HG03457 (cell line): ENCODE measurements around the gene SKAP1.
"Not testable (repeated sequence)": the region's sequence is repeated elsewhere in the genome, so short reads cannot be mapped to it uniquely, and the experiment has no call there.

ENCODE experiments used
- ATAC-seq: cut with Tn5 transposase; IDR thresholded peaks from one replicate; pipeline ENCODE4 v1.9.1; 2021; ENCODE audit warnings: moderate number of reproducible peaks; ENCODE audit not compliant: unreplicated experiment

The SKAP1 gene

DNA sequence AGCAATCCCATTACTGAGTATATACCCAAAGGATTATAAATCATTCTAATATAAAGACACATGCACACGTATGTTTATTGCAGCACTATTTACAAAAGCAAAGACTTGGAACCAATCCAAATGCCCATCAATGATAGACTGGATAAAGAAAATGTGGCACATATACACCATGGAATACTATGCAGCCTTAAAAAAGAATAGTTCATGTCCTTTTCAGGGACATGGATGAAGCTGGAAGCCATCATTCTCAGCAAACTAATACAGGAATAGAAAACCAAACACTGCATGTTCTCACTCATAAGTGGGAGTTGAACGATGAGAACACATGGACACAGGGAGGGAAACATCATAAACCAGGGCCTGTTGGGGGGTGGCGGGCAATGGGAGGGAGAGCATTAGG, 19.3 kb upstream of the SKAP1 start:
- not testable (repeated sequence) for ATAC-seq

DNA sequence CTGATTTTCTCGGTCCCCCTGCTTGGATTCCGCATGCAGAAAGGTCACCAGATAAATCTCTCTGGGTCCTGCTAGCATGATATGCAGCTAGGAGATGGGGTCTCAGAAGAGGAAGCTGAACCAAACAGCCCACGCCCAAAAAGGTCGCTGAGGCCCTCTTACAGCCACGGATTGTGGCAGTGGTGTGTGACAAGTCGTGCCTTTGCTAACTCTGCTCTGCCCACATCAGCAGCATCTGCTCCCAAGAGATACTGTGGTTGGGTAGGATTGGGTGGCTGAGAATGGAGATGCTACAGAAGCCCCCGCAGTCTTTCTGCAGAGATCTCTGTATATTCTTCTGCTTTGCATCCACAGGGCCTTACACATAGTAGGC, 15.2 kb upstream of the SKAP1 start:
- no peak for ATAC-seq

DNA sequence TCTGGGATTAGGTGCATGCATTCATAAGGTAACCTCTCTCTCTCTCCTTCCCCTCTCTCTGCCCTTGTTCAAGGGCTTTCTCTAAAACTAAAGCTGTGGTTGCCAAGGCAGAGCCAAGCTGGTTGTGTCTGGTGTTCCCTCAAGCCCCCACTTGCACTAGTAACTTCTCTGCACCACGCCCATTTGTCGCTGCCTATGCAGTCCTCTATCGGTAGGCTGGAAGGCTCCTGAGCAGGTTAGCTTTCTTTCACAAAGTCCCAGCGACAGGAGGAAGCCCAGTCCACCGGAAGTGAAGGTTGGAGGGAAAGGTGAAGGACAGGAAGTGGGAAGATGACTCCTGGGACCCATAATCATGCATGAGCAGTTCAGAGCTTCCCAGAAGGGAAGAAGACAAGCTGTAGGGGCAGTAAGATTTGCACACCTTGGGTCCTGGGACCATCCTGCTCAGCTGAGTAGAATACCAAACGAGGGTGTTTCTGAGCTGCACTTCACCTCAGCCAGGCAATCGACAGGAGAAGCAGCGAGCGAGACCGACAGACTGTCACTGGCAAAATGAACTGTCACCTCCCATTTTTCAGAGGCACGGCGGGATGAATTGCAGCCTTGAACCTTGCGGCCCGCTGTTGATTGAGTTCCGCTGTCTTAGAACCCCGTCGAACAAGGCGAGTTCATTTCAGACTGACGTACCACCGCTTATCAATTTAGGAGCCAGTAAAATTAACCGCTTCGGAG, 14.7 kb upstream of the SKAP1 start:
- ATAC-seq, result no peak

DNA sequence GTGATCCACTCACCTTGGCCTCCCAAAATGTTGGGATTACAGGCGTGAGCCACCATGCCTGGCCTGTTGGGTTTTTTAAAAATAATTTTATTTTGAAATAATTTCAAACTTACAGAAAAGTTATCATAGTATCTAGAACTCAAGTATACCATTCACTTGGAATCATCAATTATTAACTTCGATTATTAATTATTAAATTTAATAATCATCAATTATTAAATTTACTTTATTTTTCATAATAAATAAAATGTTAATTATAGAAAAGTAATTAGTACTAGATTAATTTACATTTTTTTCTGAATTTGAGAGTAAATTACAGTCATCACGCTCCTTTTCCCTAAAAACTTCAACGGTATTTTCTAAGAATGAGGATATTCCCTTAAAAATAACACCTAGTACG, 13.7 kb upstream of the SKAP1 start:
- no peak for ATAC-seq

DNA sequence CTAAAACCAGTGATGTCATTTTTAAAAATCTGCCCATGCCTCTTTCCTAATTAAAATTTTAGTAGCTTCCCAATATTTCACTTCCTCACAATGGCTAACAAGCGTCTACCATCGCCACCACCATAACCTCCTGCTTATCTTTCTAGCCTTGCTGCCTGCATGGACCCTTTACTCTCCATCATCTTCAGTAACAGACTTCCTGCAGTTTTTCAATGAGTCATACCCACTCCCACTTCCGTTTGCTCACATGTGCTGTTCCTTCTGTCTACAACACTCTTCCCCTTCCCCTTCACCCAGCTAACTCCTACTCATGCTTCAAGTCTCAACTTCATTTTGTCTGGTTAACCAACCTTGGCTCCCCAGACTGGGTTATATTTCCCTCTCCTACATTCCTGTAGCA, 12.8 kb upstream of the SKAP1 start:
- no peak for ATAC-seq

DNA sequence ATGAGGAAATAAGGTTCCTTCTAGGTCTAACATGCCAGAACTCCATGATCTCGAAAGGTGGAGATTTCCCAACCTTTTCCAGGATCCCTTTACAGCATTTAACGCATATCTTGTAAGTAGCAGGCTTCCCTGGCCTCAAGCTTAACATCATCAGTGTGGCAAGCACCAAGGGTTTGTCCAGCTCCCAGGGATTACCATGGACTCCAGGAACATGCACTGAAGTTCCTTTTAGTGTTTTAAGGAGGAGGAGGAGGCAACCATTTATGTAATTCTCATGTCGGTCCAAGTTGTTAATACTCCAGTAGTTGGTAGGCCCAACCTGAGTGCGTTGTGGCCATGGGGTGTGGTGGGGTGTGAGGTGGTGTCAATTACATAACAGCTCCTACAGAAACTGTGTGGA, 11.8 kb upstream of the SKAP1 start:
- no peak for ATAC-seq

DNA sequence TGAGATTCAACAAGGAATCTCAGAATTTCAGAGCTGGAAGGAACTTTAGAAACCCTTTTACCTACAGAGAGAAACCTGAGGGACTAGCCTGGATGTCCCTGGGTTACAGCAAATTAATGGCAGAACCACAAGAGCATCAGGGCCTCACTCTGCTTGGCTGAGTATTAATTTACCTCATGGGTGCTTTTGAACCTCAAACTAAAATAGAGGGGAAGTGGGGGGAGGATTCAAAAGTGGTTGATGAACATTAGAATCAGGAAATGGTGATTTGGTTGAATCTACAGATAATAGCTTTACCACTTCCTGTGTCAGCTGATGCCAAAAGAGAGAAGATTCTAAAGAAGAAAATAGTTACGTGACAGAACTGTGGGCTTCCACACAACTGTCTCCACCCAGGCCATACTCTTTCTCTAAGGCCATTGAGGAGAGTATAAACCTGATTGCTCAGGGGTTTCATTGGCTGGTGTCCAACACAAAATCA, 11.3 kb upstream of the SKAP1 start:
- ATAC-seq, result no peak

DNA sequence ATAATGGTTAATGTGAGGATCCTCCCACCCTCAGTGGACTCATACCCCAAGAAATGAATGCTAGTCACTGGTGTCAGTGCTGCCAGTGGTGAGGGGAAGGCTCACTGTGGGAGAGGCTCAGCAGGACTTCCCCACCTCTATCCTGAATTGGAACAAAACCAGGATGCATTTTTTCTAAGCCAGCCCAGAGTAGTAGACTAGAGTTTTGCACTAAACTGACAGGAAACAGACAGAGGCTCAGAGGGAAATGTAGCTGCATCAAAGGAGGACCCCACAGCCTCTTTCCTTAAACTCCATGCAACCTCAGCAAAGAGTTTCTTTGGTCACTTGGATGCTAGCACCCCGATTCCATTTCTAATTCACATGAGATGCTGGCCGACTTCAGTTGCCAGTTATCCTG, 10.7 kb upstream of the SKAP1 start:
- ATAC-seq, result no peak

DNA sequence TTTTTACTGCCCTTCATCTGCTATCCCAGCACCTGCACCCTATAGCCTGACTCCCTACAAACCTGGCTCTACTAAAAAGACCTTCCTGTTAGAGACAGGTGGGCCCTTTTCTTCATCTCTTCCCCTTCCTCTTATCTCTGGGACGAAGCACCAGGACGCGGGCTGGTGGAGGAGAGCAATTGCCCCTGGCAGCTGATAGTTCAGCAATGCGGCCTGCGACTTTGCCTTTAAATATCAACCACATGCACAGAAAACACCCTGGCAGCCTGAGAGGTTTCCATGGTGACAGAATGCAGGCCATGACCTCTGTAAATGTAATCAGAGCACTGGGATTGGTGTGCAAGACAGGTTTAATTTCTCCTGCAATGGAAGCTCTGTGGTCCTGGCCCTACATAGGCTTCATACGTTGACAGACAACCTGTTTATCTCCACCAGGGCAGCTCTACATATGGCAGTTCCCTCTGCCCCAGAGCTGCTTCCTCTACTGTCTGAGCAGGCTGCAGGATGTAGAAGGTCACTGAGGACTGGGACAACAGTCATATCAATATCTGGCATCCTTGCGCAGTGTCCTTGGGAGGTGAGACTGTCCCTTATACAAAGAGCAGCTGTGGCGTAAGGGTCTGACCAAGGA, 10.0 kb upstream of the SKAP1 start:
- ATAC-seq, result no peak

DNA sequence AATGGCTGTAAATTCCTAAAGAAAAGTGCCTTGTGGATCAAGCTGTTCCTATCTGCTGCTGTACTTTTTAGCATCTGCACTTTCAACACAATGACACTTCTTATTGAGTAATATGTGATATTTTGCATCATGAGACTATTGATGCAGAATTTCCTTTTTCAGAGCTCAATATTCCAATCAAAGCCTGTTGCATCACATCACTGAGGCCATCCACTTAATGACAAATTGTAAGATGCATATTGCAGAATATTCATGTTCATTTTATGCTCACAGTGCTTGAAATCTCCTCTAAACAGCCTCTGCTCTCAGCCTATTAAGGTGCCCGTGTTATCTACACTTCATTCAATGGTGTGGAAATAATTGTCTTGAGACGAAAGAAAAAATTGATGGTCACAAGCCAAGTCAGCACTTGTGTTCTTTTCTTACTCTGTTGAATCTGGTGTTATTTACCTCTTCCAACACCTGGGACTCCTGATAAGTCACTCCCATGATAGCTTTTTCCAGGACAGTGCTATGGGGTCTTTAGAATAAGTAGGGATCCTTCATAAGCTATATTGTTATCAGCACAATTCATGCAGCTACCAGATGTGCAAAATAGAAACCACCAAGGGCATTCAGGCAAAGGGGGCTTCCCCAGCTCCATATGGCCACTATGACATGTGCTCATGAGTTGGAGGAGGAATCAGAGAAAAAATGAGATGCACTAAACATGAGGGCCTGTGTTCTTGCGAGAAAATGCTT, 9.3 kb upstream of the SKAP1 start:
- no peak for ATAC-seq

DNA sequence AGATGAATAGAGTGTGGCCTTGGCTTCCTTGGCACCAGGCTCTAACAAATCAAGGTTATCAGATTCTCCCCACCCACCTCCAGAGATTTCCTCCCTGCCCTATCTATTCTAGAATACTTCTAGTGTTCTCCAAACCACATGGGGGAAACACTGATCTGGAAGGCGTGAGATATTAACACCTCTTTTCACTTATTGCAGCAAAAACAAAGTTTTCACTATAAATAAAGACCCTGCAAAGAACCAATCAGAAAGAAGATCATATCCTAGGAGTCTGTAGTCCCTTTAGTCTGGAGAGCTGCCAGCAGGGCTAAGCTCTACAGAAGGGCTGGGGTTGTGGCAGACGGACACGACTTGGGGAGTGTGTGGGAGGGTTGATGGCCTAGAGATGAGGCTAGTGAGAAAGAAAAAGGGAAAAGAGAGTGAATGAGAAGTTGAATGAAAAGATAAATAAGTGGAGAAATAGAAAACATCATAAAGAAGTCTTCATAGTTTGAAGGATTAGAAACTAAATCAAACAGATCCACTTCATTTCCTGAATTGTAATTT, 8.6 kb upstream of the SKAP1 start:
- ATAC-seq, result no peak

DNA sequence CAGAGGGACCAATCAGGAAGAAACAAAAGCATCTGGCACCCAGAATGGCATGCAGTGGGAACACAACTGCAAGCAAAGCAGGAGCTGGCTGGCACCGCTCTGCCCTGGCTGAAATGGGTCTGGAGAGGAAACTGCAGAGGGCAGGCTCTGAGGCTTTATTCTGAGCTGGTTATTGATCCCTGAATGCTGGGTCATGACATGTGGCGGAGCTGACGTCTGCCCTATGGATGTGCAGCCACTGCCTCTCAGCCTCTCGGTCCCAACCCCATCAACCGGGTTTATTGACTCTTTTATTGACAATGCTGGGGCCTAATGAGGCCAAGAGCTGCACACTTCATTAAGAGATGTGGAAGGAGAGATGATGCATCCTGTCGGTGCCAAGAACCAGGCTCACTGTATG, 3.9 kb upstream of the SKAP1 start:
- no peak for ATAC-seq

DNA sequence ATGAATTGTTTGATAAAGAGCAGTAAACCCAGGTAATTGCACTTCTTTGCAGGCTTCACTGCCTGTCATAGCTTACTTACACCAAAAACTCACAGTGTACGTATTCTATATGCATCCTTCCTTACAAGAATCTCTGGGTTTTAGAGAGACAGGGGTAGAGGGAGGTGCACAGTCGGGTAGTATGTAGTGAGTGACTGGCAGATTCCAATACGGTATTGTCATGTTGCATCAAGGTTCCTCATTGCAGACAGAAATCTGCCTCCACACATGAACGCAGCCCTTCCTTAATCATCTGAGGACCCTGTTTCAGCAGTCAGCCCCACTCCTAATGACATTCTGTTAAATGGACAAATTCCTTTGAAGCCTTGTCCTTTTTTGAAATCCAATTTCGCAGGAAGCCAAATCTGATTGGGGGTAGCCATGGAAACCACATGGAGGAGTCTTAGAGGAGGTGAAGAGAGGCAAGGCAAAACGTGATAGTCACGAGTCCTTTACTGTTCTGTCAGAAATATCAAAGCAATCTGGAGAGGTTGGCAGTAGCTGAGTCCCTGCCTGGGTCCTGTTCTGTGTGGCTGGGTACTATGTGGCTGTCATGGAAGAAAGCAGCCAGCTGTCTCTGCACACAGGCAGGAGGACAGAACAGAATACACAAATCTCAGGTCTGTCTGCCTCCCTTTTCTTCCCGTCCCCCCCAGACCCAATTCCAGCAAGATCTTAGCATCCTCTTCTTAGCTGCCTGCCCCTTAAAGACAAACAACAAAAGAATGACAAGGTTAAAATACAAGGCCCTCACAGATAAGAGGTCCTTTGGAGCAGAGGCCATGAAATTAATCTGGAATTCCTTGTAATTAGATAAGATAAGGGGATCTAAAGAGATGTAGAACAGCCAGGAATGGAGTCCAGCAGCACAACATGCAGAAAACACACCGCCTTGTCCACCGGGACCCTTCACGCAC, 3.1 kb upstream of the SKAP1 start:
- no peak for ATAC-seq

DNA sequence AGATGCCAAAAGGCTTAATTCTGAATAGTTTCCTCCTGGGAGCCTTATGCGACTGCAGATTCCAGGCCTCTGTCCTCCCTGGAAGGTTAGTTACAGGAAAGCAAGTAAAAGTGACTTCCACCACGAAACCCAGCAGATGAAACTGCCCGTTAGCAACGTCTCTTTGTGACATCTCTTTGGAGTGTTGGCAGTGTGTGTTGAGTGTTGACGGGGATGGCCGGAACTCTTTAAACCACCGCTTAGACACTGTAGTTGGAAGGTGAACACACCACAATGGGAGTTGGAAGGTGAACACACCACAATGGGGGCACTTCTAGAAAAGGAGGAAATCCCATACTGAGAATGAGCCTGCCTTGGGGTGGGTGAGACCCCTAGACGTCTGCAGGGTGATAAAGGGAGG, 858 bp downstream of the SKAP1 start:
- ATAC-seq, result no peak

DNA sequence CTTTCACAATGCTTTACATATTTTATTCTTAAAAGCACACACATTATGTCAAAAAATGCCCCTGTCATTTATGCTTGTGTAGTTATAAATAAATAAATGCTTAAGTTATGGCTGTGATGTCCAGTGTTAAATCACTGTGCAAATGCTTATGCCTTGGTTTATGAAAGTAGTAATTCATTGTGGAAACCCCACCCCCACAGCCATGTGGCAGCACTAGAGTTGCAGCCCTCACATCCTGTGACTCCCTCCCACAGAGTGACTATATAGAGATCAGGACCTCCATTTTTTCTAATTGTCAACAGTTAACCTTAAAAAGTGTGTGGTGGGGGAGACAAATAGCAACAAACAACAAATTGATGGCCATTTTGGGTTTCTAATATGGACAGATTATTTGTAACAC, 2.4 kb downstream of the SKAP1 start:
- no peak for ATAC-seq

DNA sequence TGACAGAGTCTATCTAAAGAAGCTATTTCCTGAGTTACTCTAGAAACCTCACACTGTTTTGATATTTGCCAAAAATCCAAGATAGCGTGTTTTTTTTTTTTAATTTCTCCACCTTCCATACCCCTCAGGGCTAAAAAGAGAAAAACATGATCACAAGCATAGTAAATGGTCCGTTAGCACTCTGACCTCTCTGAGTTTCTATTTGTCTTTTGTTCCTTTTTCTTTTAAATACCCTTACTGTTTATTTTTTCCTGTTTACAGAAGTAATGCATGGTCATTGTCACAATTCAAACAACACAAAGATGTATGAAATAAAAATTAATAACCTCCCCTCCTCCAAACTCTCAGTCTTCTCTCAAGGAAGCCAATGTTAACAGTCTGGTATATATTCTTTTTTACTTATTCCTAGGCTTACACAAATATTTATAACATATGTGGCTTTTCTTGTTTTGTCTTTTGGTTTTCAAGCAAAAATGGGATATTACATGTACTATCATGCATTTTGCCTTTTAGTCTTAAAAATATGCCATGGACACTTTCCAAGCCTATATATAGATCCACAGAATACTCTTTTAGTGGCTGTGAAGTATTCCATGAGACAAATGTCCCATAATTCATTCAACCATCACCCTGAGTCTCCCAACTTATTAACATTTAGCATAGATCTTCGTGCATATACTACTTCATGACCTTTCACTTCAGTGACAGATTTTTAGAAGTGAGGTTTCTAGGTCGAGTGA, 3.1 kb downstream of the SKAP1 start:
- no peak for ATAC-seq

DNA sequence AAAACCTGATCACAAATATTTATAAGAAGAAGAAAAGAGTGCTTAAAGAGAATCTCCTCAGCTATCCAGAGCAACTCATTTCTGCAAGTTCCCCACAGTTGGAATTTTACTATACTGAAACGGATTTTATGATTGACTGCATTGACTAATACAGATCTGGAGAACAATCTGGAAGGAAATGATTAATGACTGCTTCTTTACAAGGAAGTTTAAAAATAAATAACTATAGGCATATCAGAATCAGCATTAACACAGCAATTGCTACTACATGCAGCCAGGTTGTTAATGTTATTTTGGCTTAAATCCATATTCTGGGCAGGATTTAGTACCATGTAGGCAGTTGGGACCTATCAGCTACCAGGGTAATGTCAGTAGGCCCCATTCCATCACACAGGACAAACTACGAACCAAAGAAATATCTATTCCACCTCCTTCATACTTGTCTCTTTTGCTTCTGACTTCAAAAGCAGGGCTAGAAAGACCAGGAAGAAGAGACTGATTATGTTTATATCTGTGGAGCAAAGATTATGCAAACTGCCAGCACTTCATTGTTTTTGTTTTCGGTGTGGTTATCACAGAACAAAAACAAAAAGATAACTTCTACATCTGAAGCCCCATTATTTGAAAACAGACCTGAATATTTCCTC, 3.9 kb downstream of the SKAP1 start:
- no peak for ATAC-seq

DNA sequence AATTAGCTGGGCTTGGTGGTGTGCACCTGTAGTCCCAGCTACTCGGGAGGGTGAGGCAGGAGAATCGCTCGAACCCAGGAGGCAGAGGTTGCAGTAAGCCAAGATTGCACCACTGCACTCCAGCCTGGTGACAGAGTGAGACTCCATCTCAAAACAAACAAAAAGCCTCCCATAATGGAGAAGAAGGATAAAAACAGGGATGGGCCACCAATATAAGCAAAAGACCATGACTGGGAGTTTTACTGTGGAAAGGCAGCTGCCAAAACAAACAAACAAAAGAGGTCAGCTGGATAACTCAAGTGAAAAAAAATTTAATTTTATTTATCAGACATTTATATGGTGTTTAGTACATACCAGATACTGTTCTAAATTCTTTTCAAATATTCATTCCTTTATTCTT, 8.0 kb downstream of the SKAP1 start:
- ATAC-seq, result not testable (repeated sequence)

DNA sequence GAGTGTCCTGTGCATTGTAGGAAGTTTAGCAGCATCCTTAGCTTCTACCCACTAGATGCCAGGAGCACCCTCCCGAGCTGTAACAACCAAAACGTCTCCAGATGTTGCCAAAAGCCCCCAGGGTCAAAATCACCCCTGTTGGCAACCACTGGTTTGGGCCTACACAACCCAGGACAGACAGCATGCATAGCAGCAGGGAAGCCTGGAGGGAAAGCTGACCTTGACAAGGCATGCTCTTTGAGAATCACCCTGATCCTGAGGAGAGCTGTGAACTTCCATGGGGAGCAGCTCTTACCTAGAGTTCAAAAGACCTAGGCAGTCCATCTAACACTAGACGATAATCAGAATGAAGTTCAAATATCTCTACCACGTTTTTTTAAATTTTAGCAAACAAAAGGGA, 9.2 kb downstream of the SKAP1 start:
- ATAC-seq, result no peak

DNA sequence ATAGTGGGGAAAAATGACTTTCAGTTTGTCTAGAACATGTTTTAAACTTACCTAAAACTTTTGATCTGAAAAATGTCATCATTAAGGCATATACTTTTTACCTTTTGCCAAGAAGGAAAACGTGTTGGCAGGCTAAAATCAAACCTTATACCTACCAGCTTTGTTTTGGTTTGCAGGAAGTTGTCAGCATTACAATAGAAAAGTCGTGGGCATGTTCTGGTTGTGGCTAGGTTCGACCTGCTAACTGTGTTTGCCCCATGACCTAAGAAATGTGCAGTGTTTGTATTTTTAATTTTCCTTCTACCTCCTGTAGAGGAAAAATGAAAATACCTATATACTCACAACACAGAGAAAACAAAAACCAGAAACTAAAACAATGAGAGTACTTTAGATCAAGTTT, 13.0 kb downstream of the SKAP1 start:
- ATAC-seq, result no peak
